Common myeloid progenitor, CD34-positive (primary cell): ENCODE measurements around the gene CCDC102A. TPM values are rescaled to one million over a fixed set of nuclear protein-coding genes. Genes with fewer than 3 reads are reported as not detected.

ENCODE experiments used
- CTCF ChIA-PET: fragments of 350-600 bp; sonication (Branson Sonifier 250); formaldehyde crosslinking; loops from one replicate; lab custom pipeline; 2021; ENCODE audit warnings: antibody characterized with exemption; lab: Charles Lee
- POLR2A ChIA-PET: fragments of 350-600 bp; sonication (Branson Sonifier 250); formaldehyde crosslinking; loops from one replicate; lab custom pipeline; 2021; ENCODE audit warnings: antibody characterized with exemption; lab: Charles Lee
- DNase-seq, 3 donors: peaks; one replicate each; pipeline versions ENCODE4 v3.0.0 to v3.0.0-alpha.2; 2013
- H3K27ac ChIP-seq, 2 experiments: 1 replicate in 1 of 2; 2 replicates in 1 of 2; pipeline ENCODE4 v1.7.0; 2013; ENCODE audit warnings: inconsistent platforms in 2 of 2, low read length in 2 of 2, mild to moderate bottlenecking in 2 of 2, low read depth in 1 of 2, moderate library complexity in 1 of 2; ENCODE audit not compliant: severe bottlenecking in 2 of 2, insufficient read depth in 1 of 2, poor library complexity in 1 of 2
- H3K27me3 ChIP-seq, 5 experiments: replicated peaks in 2 of 5; 1 replicate in 3 of 5; 2 replicates in 2 of 5; pipeline versions ENCODE4 v1.6.1 to v1.7.0; 2013; ENCODE audit warnings: low read length in 4 of 5, mild to moderate bottlenecking in 2 of 5, moderate library complexity in 2 of 5, inconsistent platforms in 1 of 5; ENCODE audit not compliant: insufficient read depth in 5 of 5, control insufficient read depth in 4 of 5
- H3K36me3 ChIP-seq, 4 experiments: 1 replicate in 2 of 4; 2 replicates in 2 of 4; pipeline versions ENCODE4 v1.6.1 to v1.7.0; 2013; ENCODE audit warnings: low read length in 3 of 4, control low read depth in 1 of 4, mild to moderate bottlenecking in 1 of 4; ENCODE audit not compliant: control insufficient read depth in 4 of 4, insufficient read depth in 4 of 4
- H3K4me1 ChIP-seq, 4 experiments: 1 replicate in 3 of 4; 2 replicates in 1 of 4; pipeline versions ENCODE4 v1.6.1 to v1.7.1; 2013; ENCODE audit warnings: low read length in 3 of 4, mild to moderate bottlenecking in 3 of 4, control low read depth in 1 of 4, inconsistent platforms in 1 of 4, moderate library complexity in 1 of 4; ENCODE audit not compliant: control insufficient read depth in 4 of 4, insufficient read depth in 4 of 4; ENCODE audit errors: control extremely low read depth in 1 of 4
- H3K4me3 ChIP-seq, 7 experiments: 1 replicate in 4 of 7; 2 replicates in 3 of 7; pipeline versions ENCODE4 v1.5.1 to v1.7.0; 2013; ENCODE audit warnings: mild to moderate bottlenecking in 7 of 7, low read length in 6 of 7, moderate library complexity in 6 of 7, inconsistent platforms in 2 of 7, low read depth in 2 of 7, control low read depth in 1 of 7; ENCODE audit not compliant: insufficient read depth in 4 of 7, control insufficient read depth in 1 of 7; ENCODE audit errors: extremely low read depth in 1 of 7
- H3K9me3 ChIP-seq, 5 experiments: 1 replicate in 4 of 5; 2 replicates in 1 of 5; pipeline versions ENCODE4 v1.6.1 to v1.7.1; 2013; ENCODE audit warnings: low read length in 4 of 5, mild to moderate bottlenecking in 2 of 5, inconsistent platforms in 1 of 5, low read depth in 1 of 5, moderate library complexity in 1 of 5; ENCODE audit not compliant: control insufficient read depth in 4 of 5, insufficient read depth in 2 of 5; ENCODE audit errors: control extremely low read depth in 1 of 5
- WGBS: methylation state at CpG from one replicate; pipeline ENCODE4 v1.1.5; 2013; ENCODE audit not compliant: insufficient coverage; 5-methylcytosine and 5-hydroxymethylcytosine counted together
- polyA plus RNA-seq: library from polyadenylated mRNA; unstranded; fragments of 120-200 nt; gene quantifications from one replicate; pipeline ENCODE4 v1.2.1, GENCODE V29; 2013

CCDC102A gene
- polyA plus RNA-seq, result 11.0 TPM

GRCh38 chr16:57536306-57537193, at the start of gene CCDC102A:
Gene CCDC102A, minus strand, starts transcription at chr16:57536571. Its CDS starts 7,394 bp downstream, at chr16:57529177.
- Histone ChIP-seq H3K4me1 (peaks cover 8 to 92% (median 83%) of the 10 kb centered on the region in 4 experiments), H3K9me3 (no peaks in the 10 kb centered on the region), H3K27me3 (no peaks in the 10 kb centered on the region), H3K4me3 (peak within 1 kb of the TSS; percentile 42 to 83 (median 73)), H3K36me3 (no peaks in the 10 kb centered on the region), H3K27ac (peak within 1 kb of the TSS; percentile 46 to 83)
- POLR2A ChIA-PET, result interaction anchor here (0.9 to 1.5 kb wide), 4 partner anchors 21 to 51 kb away, joined by 3 to 7 read pairs (median 4); partner anchors contain the start of gene DOK4
- 0% methylated on average over 59 of the region's 81 CpGs for WGBS
- CTCF ChIA-PET, result interaction anchor here (0.6 to 11.7 kb wide), 12 partner anchors 8 to 305 kb away, joined by 3 to 109 read pairs (median 4); partner anchors contain the start of gene DOK4
- DNase-seq, result peak in 2 of 3 donors; percentile 48 to 60

GRCh38 chr16:57585051-57585687, 48.8 kb upstream of the CCDC102A start:
- 83% methylated on average over 2 of the region's 3 CpGs for WGBS
- no peak for DNase-seq
- Histone ChIP-seq H3K27me3 (no peaks in the 10 kb centered on the region), H3K27ac (no peak overlapping the region), H3K4me3 (no peak overlapping the region), H3K4me1 (peaks cover 0 to 8% (median 7%) of the 10 kb centered on the region in 4 experiments), H3K36me3 (no peaks in the 10 kb centered on the region), H3K9me3 (no peaks in the 10 kb centered on the region)
- ChIA-PET POLR2A (no interaction called here), CTCF (interaction anchor here (0.7 to 33.2 kb wide), 6 partner anchors 9 to 135 kb away, joined by 4 to 500 read pairs (median 5); no protein-coding TSS in a partner anchor)

GRCh38 chr16:57579361-57579665, 42.9 kb upstream of the CCDC102A start:
- CTCF ChIA-PET, result interaction anchor here (1.3 to 33.2 kb wide), 5 partner anchors 12 to 169 kb away, joined by 3 to 500 read pairs (median 34); partner anchors contain the start of genes ADGRG5 and CCDC102A
- POLR2A ChIA-PET, result interaction anchor here (1.2 kb wide), 1 partner anchor 12 kb away, joined by 3 read pairs; no protein-coding TSS in a partner anchor

GRCh38 chr16:57578521-57579360, 42.4 kb upstream of the CCDC102A start:
- Histone ChIP-seq H3K36me3 (peaks cover 0 to 19% (median 2%) of the 10 kb centered on the region in 4 experiments), H3K27ac (no peak overlapping the region), H3K27me3 (no peaks in the 10 kb centered on the region), H3K4me1 (peaks cover 0 to 48% (median 37%) of the 10 kb centered on the region in 4 experiments), H3K9me3 (no peaks in the 10 kb centered on the region), H3K4me3 (no peak overlapping the region)
- CTCF ChIA-PET, result interaction anchor here (0.8 to 33.2 kb wide), 13 partner anchors 8 to 169 kb away, joined by 3 to 500 read pairs (median 23); partner anchors contain the start of genes ADGRG5 and CCDC102A
- POLR2A ChIA-PET, result interaction anchor here (1.2 kb wide), 1 partner anchor 13 kb away, joined by 3 read pairs; no protein-coding TSS in a partner anchor
- DNase-seq, result no peak
- WGBS, result 92% methylated on average over 12 of the region's 14 CpGs

More at GRCh38 chr16:57579361-57579665, 42.9 kb upstream of the CCDC102A start:
- H3K9me3 ChIP-seq, result no peaks in the 10 kb centered on the region
- H3K36me3 ChIP-seq, result peaks cover 0 to 14% (median 2%) of the 10 kb centered on the region in 4 experiments
- 89% methylated on average over 2 of the region's 2 CpGs for WGBS
- no peak overlapping the region for H3K27ac ChIP-seq
- peaks cover 0 to 48% (median 37%) of the 10 kb centered on the region in 4 experiments for H3K4me1 ChIP-seq
- no peaks in the 10 kb centered on the region for H3K27me3 ChIP-seq
- DNase-seq, result no peak
- no peak overlapping the region for H3K4me3 ChIP-seq

- peak in 2 of 3 donors; percentile 48 to 55 for DNase-seq
- Histone ChIP-seq H3K36me3 (peaks cover 0 to 21% (median 2%) of the 10 kb centered on the region in 4 experiments), H3K27ac (peak overlapping the region; percentile 7 to 16), H3K4me1 (peaks cover 0 to 48% (median 37%) of the 10 kb centered on the region in 4 experiments), H3K27me3 (no peaks in the 10 kb centered on the region), H3K4me3 (peak overlapping the region in 1 of 7 experiments; percentile 45), H3K9me3 (no peaks in the 10 kb centered on the region)
- POLR2A ChIA-PET, result no interaction called here
- 0% methylated on average over 4 of the region's 4 CpGs for WGBS
- CTCF ChIA-PET, result interaction anchor here (0.7 to 33.2 kb wide), 17 partner anchors 9 to 285 kb away, joined by 3 to 500 read pairs (median 12); partner anchors contain the start of genes ADGRG5 and CCDC102A
These were observed 41.4 kb upstream of the CCDC102A start for GRCh38 chr16:57577691-57578224.

GRCh38 chr16:57577214-57577613, 40.8 kb upstream of the CCDC102A start:
- WGBS, result 89% methylated on average over 6 of the region's 6 CpGs
- POLR2A ChIA-PET, result no interaction called here
- Histone ChIP-seq H3K9me3 (no peaks in the 10 kb centered on the region), H3K36me3 (peaks cover 0 to 25% (median 4%) of the 10 kb centered on the region in 4 experiments), H3K27ac (peak overlapping the region in 1 of 2 experiments; percentile 16), H3K4me1 (peaks cover 0 to 48% (median 37%) of the 10 kb centered on the region in 4 experiments), H3K27me3 (no peaks in the 10 kb centered on the region), H3K4me3 (peak overlapping the region in 1 of 7 experiments; percentile 45)
- no peak for DNase-seq
- CTCF ChIA-PET, result interaction anchor here (1.0 to 33.2 kb wide), 25 partner anchors 10 to 285 kb away, joined by 3 to 500 read pairs (median 11); partner anchors contain the start of genes ADGRG5, CCDC102A and KATNB1
